Measurements from ENCODE around the gene SLC35F1. TPM values are rescaled to one million over a fixed set of nuclear protein-coding genes. Genes with fewer than 3 reads are reported as not detected.

The SLC35F1 gene
- total RNA-seq, 1 experiment from 2014 or later = 4.3 TPM

GRCh38 chr6:117916483-117916882, 9.4 kb downstream of the SLC35F1 start:
- Histone ChIP-seq H3K4me1 (ENCODE audit: insufficient read depth, low read length) (no peaks in the 10 kb centered on the region), H3K4ac (ENCODE audit: low read depth, low read length) (no peak overlapping the region), H3K23me2 (ENCODE audit: insufficient read length, low read depth, low read length, poor library complexity, severe bottlenecking) (peaks cover 6% of the 10 kb centered on the region), H3K56ac (ENCODE audit: insufficient read length, low read depth, low read length) (no peak overlapping the region), H3K23ac (ENCODE audit: insufficient read length, low read depth, low read length) (no peak overlapping the region), H3K27ac (ENCODE audit: insufficient read length, low read depth, low read length) (no peak overlapping the region), H2AFZ (ENCODE audit: low read length) (no peak overlapping the region), H4K8ac (replicated peaks; ENCODE audit: insufficient read length, low read depth, low read length) (no peak overlapping the region), H3K9ac (ENCODE audit: extremely low read depth, insufficient read length, low read length) (no peak overlapping the region), H3K79me2 (ENCODE audit: insufficient read depth, low read length) (no peaks in the 10 kb centered on the region), H2BK120ac (ENCODE audit: low read depth, low read length, poor library complexity, severe bottlenecking) (no peak overlapping the region), H2BK20ac (ENCODE audit: low read depth, low read length, poor library complexity, severe bottlenecking) (no peak overlapping the region), H4K5ac (ENCODE audit: insufficient read length, low read depth, low read length) (no peak overlapping the region), H4K20me1 (ENCODE audit: control insufficient read depth, insufficient read depth, insufficient read length) (no peaks in the 10 kb centered on the region), H3K9me3 (ENCODE audit: control insufficient read depth, low read depth, low read length) (no peaks in the 10 kb centered on the region), H3K4me2 (ENCODE audit: insufficient read depth, insufficient read length, low read length) (no peak overlapping the region), H3K14ac (ENCODE audit: insufficient read depth, low read length) (no peak overlapping the region), H2BK5ac (ENCODE audit: insufficient read length, low read length) (no peak overlapping the region), H3T11ph (ENCODE audit: low read length) (no peak overlapping the region), H3K18ac (ENCODE audit: insufficient read length, low read depth, low read length) (no peak overlapping the region), H4K91ac (ENCODE audit: insufficient read length, low read depth, low read length) (no peak overlapping the region), H2AK5ac (ENCODE audit: insufficient read length, low read length) (no peak overlapping the region), H2BK15ac (ENCODE audit: low read depth, low read length) (no peak overlapping the region), H3K27me3 (ENCODE audit: insufficient read depth, low read length) (peaks cover 9% of the 10 kb centered on the region; the same call in 1 of the 2 replicates), H2BK12ac (ENCODE audit: insufficient read length, low read depth, low read length) (no peak overlapping the region), H3K79me1 (ENCODE audit: insufficient read depth, low read depth, low read length, poor library complexity, severe bottlenecking) (no peaks in the 10 kb centered on the region)
- H3K36me3 Mint-ChIP-seq (ENCODE audit: insufficient read depth in 1 of 3, low read depth in 3 of 3) = no peaks in the 10 kb centered on the region
- no peaks in the 10 kb centered on the region for H3K9me3 Mint-ChIP-seq
- no peak overlapping the region for H3K27ac Mint-ChIP-seq
- no peak for DNase-seq
- no peak for TF ChIP-seq CTCF (conservative IDR thresholded peaks at IDR 0.05)
- H3K27me3 Mint-ChIP-seq (ENCODE audit: low read depth) = peaks cover 16% of the 10 kb centered on the region
- WGBS (ENCODE audit: extremely low coverage, insufficient read length, low lambda C conversion rate) = no CpG with 5 or more reads among the region's 1 CpG
- no peak overlapping the region for H3K4me3 Mint-ChIP-seq
- peaks cover 9% of the 10 kb centered on the region in 2 experiments; a peak in 3 of 4 replicates for H3K4me1 Mint-ChIP-seq
